Epithelial cell of proximal tubule (primary cell): ENCODE results near the gene SARDH. TPM values are rescaled to one million over a fixed set of nuclear protein-coding genes. Genes with fewer than 3 reads are reported as not detected.

Source experiments
- DNase-seq: peaks from one replicate; pipeline ENCODE4 v3.0.0-alpha.2; 2011; ENCODE audit warnings: low read depth
- H3K4me3 ChIP-seq: 2 replicates; pipeline ENCODE4 v1.5.1; 2011; ENCODE audit warnings: low read depth, mild to moderate bottlenecking, low read length
- total RNA-seq: library from RNA; depleted of rRNA; stranded (reverse); fragments of >200 nt; gene quantifications from 2 replicates; pipeline ENCODE4 v1.2.3, GENCODE V29; 2015
- TF ChIP-seq, protein P1 (sequence below): conservative IDR thresholded peaks from 2 replicates; pipeline ENCODE4 v1.5.1; 2012; ENCODE audit warnings: low read depth, mild to moderate bottlenecking, low read length

The SARDH gene
- total RNA-seq, 1 donor from 2014 or later, result 0.92 TPM

DNA sequence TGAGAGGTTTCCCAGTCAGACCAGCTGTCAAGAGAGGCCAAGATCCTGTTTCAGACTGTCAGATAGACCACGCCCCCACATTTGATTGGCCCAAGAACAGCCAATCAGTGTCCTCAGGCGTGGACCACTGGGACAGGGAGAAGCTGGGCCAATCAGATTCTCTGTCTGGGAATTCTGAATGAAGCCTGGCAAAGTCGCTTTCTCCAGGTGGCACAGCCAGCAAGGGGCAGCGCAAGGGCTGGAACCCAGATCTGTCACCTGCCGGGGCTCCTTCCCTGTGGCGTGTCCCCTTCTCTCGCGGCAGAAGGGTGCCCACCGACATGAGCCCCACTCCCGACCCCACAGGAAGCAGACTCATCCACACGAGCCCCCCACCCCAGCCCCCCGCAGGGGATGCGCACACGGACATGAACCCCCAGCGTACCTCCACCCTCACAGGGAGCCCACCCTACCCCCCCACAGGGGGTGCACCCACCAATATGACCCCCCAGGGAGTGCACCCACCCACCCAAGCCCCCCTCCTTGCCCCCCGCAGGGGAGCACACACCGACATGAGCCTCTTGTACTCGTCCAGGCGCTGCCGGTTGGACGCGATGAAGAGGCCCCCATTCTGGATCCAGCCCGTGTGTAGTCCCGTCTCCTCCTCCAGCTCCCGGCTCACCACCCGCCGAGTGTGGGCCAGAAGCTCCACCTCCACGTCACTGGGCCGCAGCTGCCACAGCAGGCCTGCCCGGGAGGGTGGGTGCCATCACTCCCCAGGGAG is 6.1 kb downstream of the SARDH start:
- no peak overlapping the region for H3K4me3 ChIP-seq
- DNase-seq, result no peak
- TF ChIP-seq, protein P1, sequence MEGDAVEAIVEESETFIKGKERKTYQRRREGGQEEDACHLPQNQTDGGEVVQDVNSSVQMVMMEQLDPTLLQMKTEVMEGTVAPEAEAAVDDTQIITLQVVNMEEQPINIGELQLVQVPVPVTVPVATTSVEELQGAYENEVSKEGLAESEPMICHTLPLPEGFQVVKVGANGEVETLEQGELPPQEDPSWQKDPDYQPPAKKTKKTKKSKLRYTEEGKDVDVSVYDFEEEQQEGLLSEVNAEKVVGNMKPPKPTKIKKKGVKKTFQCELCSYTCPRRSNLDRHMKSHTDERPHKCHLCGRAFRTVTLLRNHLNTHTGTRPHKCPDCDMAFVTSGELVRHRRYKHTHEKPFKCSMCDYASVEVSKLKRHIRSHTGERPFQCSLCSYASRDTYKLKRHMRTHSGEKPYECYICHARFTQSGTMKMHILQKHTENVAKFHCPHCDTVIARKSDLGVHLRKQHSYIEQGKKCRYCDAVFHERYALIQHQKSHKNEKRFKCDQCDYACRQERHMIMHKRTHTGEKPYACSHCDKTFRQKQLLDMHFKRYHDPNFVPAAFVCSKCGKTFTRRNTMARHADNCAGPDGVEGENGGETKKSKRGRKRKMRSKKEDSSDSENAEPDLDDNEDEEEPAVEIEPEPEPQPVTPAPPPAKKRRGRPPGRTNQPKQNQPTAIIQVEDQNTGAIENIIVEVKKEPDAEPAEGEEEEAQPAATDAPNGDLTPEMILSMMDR, result no peak

DNA sequence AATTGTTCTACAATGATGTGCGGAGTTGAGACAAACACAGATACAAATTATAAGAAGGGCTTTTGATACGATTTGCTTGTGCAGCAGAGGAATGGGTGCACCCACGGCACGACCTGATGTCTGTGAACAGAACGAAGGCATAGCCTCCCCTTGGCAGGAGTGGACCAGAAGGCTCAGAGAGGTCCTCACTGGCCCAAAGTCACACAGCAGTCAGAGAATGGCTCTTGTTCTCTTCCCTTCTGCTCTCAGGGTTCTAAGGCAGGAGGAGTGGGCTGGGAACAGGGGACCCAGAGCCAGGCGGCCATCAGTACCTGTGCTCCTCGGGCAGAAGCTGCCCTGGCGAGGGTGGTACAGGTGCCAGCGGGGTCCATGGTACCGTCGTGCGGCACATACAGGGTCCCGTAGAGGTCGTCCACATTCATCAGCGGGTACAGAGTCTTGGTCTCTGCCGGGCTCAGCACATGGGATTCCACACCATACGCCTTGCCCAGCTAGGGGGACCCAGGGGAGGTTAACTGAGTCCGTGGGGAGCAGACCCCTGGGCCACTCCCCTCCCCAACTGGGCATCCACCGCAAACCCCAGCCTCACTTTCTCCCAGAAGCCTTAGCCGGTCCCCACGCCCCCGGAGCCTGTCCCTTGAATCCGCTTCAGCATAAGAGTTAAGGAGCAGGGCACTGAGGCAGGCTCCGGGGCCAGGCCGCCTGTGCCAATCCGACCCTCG is 7.0 kb downstream of the SARDH start:
- H3K4me3 ChIP-seq, result no peak overlapping the region
- TF ChIP-seq, protein P1, result no peak
- DNase-seq, result no peak

DNA sequence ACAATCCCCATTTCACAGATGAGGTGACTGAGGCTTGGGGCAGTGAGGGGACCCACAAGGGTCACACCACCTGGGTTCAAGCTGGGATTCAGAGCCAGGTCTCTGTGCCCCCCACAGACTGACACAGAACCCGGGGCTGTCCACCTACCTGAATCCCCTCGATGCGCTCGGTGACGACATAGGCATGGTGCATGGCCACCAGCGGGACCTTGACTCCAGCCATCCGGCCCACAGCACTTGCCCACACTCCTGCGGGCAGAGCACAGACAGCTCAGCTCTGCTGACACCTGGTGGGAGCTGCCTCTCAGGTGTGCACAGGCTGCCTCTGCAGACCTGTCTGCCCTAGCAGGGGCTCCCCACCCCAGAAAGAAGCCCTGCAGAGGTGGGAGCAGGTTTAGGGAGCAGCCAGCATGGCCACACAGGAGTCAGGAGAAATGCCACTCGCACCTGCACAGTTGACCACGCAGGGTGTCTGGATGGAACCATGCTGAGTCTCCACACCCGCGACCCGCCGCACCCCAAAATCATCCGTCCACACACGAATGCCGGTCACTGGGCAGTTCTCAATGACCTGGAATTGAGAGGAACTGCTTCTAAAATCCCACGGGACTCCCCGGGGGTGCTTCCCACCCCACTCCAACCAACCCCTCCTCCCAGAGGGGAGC is 8.4 kb downstream of the SARDH start:
- TF ChIP-seq, protein P1, result no peak
- no peak overlapping the region for H3K4me3 ChIP-seq
- DNase-seq, result no peak

DNA sequence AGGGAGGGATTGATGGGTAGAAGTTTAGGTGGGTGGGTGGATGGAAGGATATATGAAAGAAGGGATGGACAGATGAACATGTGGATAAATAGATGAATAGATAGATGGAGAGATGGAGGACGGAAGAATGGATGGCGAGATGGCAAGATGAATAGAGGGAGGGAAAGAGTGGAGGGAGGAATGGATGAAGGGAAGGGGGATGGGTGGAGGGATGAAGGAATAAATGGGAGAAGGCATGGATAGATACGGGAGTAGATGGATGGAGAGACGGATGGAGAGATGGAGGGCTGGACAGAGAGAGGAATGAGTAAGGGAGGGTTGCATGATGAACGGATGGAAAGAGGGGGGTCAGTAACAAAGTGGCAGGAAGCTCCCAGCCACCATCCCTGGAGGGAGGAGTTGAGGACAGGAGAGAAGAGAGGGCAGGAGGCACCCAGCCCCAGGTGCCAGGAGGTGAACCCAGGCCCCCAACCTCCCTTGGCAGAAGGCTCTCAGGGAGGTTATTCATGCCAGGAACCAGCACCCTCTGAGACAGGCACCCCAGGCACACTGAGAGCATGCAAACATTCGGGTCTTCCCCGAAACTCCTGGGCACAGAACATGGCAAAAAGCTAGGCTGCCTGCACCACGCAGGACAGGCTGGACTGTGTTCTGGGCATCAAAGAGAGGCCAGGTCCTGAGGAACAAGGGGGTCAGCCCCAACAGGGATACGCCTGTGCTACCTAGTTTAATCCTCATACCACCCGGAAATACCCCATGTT is 9.1 kb downstream of the SARDH start:
- TF ChIP-seq, protein P1, result no peak
- DNase-seq, result no peak
- H3K4me3 ChIP-seq, result no peak overlapping the region

DNA sequence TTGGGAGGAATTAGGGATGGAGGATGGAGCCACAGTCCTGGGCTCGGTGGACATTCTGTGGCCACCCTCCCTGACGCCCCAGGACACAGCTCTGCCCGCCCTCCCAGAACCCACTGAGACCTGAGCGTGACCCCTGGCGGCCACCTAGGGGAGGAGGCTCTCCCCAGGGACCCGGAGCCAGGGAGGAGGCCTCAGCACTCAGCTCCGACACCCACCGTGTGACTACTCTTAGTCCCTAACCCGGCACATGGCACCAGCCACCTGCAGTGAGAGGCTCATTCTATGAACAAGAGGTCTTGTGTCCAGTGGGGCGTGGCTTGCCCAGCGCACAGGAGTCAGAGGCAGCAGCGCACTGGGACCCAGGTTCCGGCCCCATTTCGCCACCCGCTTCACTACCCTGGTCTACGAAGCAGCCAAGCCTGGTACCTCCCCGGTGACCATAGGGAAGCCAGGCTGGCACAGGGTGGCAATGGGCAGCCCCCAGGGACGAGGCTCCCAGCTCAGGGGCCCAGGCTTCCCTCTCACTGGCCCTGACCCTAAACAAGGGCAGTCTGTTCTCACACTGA is 10.2 kb downstream of the SARDH start:
- no peak overlapping the region for H3K4me3 ChIP-seq
- DNase-seq, result no peak
- TF ChIP-seq, protein P1, result no peak

DNA sequence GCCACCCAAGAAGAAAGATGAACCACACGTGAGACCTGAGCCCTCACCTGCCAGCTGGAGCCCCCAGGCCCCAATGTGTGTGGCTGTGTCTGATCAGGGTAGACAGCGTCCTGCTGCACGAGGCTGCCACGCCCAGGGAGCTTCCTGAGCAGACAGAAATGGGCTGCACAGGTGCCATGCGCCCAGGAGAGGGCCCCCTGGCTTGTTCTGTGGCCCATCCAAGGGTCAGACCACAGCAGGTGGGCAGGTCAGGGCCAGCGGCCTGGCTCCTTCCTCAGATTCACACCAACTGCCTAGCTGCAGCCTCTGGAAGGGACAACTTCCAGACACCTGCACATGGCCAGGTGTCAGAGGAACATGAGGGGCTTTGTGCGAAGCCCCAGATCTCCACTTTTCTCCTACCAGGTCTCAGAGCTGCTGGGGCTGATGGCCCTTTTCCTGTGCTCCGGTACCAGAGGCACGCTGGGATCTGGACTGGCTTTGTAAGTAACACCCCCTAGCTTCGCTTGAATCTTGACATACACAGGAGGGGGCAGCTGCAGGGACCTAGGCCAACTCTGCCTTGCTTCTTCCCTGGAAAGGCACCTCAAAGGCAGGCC is 10.8 kb downstream of the SARDH start:
- TF ChIP-seq, protein P1, result no peak
- no peak overlapping the region for H3K4me3 ChIP-seq
- no peak for DNase-seq
